HG02571 (cell line): ENCODE data around the gene PTCRA.
"Not testable (repeated sequence)": the region's sequence is repeated elsewhere in the genome, so short reads cannot be mapped to it uniquely, and the experiment has no call there.

Source experiments
- ATAC-seq: cut with Tn5 transposase; IDR thresholded peaks from one replicate; pipeline ENCODE4 v1.9.1; 2021; ENCODE audit warnings: mild to moderate bottlenecking, moderate library complexity; ENCODE audit not compliant: unreplicated experiment

PTCRA gene

DNA sequence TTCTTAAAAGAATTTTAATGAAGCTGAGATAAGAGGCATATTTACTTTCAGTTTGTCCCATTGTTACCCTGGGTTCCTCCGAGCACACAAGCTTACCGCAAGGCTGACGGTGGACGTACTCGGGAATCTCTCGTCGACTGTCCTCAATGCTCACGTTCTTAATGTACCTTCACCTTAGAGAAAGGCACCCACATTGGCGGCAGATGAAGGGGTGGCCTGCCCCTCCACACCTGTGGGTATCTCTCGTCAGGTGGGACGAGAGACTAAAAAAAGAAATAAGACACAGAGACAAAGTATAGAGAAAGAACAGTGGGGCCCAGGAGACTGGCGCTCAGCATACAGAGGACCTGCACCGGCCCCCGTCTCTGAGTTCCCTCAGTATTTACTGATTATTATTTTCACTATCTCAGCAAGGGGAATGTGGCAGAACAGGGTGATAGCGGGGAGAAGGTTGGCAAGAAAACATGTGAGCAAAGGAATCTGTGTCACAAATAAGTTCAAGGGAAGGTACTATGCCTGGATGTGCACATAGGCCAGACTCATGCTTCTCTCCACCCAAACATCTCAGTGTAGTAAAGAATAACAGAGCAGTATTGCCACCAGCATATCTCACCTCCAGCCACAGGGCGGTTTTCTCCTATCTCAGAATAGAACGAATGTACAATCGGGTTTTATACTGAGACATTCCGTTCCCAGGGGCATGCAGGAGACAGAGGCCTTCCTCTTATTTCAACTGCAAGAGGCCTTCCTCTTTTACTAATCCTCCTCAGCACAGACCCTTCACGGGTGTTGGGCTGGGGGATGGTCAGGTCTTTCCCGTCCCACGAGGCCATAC lies 13.2 kb upstream of the PTCRA start:
- ATAC-seq, result not testable (repeated sequence)

DNA sequence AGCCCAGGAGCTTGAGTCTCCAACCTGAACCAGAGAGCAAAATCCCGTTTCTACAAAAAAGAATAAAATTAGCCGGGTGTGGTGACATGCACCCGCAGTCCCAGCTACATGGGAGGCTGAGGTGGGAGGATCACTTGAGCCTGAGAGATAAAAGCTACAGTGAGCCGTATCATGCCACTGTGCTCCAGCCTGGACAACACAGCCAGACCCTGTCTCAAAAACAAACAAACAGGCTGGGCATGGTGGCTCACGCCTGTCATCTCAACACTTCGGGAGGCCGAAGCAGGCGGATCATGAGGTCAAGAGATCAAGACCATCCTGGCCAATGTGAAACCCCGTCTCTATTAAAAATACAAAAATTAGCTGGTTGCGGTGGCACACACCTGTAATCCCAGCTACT lies 11.4 kb upstream of the PTCRA start:
- ATAC-seq, result no peak

DNA sequence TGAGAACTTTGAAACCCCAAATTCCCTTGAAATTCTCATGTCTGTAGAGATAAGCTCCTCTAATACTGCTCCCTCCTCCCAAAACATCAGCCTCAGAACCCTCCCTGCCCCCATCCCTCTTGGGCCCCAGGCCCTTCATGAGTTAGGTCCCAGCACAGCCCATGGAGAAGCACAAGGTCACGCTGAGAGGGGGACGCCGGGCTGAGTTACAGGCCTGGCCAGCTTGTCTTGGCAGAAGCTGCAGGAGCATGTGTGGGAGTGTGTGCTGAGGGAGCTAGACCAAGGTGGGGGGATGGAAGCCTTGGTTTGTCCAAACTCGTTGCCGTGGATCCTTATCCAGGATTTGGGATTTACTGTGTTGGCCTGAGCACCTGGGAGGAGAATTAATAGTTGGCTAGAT lies 8.5 kb upstream of the PTCRA start:
- no peak for ATAC-seq

DNA sequence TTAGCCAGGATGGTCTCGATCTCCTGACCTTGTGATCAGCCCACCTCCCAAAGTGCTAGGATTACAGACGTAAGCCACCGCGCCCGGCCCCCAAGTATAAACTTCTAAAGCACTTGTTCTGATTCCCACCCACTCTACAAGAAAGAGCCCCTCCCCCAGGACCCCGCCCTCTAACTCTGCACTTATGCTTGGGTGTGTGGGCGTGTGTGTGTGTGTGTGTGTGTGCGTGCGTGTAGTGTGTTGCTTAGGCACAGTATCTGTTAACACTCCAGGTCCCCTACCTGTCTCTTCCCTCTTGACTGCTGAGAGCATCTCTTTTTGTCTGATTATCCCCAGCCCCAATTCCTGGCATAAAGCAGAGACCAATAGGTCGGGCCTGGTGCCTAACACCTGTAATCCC lies 6.0 kb upstream of the PTCRA start:
- ATAC-seq, result no peak

DNA sequence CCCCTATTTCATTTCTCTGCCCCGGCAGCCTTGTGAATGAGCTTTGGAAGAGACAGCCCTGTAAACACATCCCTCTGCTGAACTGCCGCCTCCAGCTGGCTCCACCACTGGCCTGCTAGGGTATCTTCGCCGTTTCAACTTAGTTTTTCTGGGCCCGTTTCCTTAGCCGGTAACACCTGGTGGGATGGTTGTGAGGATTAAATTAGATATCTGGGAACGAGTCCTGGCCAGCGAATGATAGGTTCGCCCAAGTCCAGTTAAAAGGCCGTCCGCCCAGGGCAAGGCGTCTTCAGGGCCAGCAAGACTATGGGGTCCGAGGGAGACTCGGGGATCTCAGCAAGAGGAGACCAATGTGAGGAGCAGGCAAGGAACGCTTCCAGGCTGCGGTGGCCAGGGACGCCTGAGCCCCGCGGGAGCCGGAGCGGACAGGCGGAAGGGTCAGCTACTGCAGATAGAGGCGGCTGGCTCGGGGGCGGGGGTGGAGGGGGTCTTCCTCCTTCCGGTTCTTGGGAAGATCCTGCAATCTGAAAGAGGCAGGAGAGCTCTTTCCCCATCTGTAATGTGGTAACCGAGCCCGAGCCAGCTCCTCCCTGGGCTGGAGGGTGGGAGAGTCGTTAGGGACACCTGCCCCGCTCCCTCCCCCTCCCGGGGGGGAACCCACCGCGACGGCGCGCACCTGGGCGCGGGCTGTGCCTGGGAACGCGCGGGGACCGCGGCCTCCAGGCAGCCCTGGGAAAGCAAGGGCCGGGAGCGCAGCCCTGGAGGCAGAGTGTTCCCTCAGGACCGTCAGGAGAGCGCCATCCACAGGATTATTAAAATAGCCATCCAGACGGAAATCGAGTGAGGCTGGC lies 4.5 kb upstream of the PTCRA start:
- no peak for ATAC-seq

DNA sequence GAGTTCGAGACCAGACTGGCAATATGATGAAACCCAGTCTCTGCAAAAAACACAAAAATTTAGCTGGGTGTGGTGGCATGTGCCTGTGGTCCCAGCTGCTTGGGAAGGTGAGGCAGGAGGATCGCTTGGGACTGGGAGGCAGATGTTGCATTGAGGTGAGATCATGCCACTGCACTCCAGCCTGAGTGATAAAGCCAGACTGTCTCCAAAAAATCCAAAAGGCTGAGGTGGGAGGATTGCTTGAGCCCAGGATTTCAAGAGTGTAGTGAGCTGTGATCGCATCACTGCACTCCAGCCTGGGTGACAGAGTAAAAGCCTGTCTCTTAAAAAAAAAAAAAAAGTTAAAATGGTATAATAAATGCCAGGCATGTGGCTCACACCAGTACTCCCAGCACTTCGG lies 1.3 kb upstream of the PTCRA start:
- ATAC-seq, result no peak

DNA sequence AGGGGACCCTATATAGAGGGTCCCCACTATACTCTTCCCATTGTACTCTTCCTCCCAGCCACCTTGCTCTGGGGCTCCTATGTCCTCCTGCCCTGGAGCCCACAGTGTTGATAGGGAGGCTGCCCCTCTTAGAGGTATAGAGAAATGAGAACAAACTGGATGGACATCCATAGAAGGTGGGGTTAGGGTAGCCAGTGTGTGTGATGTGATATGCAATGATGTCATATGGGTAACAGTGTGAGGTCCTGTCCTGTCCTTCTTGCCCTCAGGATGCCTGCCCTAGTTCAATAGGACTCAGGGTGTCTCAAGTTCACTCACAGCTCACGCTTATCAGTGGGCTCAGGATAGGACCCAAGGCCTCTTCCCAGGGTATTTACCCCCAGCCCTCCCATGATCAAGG lies 435 bp downstream of the PTCRA start:
- no peak for ATAC-seq

DNA sequence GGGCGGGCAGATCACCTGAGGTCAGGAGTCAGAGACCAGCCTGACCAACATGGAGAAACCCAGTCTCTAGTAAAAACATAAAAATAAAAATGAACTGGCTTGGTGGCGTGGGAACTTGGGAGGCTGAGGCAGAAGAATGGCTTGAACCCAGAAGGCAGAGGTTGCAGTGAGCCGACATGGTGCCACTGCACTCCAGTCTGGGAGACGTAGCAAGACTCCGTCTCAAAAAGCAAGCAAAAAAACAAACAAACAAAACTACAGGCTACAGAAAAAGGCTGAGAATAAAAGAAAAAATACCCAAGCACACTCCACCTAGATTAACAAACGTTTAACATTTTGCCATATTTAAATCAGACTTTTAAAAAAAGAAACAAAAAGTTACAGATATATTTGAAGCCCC lies 5.9 kb downstream of the PTCRA start:
- no peak for ATAC-seq

DNA sequence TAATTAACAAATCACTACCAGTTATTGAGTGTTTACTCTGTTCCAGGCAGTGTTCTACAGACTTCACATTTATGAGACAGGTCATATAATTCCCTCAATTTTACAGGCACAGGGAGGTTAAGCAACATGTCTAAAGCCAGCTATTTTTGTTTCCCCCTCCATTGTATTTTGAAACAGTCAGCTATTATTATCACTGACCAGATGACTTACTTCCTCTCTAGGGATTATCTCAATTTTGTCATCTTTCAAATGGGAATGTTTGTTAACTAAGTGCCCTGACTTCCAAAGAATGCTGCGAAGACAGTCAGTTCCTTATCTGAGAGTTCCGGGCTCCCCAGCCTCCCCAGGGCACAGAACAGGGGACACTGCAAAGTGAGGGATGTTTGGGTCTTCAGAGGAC lies 7.8 kb downstream of the PTCRA start:
- ATAC-seq, result no peak

DNA sequence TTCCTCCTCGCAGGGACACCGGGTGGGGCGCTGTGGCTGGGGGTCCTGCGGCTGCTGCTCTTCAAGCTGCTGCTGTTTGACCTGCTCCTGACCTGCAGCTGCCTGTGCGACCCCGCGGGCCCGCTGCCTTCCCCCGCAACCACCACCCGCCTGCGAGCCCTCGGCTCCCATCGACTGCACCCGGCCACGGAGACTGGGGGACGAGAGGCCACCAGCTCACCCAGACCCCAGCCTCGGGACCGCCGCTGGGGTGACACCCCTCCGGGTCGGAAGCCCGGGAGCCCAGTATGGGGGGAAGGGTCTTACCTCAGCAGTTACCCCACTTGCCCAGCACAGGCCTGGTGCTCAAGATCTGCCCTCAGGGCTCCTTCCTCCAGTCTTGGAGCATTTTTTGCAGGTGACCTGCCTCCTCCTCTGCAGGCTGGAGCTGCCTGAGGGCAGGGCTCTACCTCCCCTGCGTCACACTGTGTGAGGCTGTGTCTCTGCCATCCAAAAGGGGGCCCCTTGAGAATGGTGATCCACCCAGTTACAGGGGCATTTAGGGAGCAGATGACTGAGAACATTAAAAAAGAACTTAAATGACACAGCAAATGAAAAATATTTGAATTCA lies 9.5 kb downstream of the PTCRA start:
- ATAC-seq, result no peak

DNA sequence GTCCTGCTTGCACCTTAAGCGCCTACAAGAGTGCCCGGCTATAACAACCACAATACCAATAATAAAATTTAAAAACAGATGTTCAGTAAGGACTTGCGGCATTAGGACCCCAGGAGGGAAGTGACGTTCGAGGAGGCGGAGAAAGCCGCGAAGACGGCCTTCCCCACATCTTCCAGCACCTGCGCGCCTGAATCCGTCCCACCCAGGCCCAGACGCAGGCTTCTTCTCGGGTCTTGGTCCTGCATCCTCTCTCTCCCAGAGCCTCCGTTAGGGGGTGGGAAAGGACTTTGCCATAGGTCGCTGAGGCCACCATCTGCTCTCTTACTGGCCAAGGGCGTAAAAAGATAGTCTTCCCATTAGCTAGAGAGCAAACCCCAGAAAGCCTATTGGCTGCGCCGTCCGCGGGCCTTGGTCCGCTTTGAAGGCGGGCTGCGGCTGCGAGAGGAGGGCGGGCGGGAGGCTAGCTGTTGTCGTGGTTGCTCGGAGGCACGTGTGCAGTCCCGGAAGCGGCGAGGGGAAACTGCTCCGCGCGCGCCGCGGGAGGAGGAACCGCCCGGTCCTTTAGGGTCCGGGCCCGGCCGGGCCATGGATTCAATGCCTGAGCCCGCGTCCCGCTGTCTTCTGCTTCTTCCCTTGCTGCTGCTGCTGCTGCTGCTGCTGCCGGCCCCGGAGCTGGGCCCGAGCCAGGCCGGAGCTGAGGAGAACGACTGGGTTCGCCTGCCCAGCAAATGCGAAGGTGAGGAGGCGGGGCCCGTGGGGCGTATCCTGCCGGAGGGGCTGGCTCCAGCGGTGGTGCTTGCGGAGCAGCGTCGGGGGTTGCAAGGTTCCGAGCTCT lies 13.3 kb downstream of the PTCRA start, which contains the start of gene CNPY3:
Gene CNPY3 (plus strand): TSS at position 495 of the 835 bp plus-strand sequence. CDS start 91 bp downstream, at position 586.
- ATAC-seq, result peak; percentile 63

DNA sequence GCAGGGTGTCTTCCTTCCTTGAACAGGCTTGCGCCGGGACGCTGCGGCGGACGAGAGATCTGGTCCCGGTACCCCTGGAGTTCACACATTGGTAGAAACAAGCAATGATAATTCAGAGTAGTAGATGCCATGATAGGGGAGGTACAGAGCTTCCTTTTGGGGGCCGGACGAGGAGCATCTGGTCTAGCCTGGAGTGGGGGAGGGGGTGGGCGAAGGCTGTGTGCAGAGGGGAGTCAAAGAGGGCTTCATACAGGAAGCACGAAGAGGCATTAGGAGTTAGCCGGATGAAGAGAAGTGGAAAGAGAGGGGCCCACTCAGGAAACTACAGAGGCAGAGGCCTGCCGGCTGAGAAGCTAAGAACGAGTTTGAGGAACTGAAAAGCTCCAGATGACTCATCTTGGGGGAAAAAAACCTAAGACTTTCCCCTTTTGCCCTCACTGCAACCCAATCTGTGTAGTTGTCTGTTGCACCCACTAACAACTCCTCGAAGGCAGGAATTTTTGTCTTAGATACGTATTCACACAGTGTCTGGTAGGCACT lies 14.0 kb downstream of the PTCRA start:
- peak; percentile 54 for ATAC-seq

DNA sequence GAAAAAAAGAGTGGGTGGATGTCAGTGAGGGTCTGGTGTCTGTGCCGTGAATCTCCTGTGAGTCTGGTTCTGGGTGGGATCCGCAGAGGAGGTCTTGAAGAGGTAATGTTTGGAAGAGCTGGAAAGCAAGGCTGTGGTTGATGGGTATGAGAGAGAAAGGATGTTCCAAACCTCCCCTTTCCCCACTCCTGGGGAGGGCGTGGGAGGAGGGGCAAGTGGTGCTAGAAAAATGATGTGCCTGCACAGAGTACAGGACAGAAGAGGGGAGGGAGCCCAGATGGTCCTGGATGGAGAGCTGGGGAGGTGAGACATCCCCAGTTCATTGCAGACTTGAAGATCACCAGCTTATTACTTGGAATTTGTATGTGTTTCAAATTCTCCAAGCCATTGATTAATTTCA lies 16.6 kb downstream of the PTCRA start:
- no peak for ATAC-seq

DNA sequence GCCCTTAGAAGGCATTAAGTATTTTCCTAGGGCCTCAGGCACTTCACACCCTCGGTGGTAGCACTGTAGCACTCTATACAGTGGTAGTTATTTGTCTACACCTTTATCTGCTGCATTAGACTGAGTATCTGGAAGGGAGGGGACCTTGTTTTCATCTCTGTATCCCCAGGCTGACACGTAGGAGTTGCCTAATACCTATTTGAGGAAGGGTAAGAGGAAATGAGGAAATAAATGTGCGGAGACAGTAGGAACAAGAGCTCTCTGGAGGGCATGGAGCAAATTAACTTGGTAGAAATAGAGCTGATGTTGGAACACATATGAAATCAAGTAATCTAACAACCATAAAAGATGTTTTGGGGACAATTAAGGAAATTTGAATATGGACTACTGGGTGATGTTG lies 17.4 kb downstream of the PTCRA start:
- no peak for ATAC-seq

DNA sequence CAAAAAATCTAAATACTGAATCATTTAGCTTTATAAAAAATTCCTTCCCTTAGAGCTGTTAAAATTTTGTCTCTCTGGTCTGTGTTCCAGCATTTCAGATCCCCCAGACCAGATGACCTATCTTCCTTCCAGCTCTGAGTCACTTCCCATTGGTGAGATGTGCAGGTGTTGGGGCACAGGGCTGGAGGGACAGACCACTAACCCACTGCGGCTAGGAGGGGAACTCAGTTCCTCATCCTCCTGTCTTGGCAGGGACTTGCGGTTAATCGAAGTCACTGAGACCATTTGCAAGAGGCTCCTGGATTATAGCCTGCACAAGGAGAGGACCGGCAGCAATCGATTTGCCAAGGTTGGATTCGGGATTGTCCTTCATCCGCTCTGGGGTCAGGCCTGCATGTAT lies 19.5 kb downstream of the PTCRA start:
- ATAC-seq, result no peak

DNA sequence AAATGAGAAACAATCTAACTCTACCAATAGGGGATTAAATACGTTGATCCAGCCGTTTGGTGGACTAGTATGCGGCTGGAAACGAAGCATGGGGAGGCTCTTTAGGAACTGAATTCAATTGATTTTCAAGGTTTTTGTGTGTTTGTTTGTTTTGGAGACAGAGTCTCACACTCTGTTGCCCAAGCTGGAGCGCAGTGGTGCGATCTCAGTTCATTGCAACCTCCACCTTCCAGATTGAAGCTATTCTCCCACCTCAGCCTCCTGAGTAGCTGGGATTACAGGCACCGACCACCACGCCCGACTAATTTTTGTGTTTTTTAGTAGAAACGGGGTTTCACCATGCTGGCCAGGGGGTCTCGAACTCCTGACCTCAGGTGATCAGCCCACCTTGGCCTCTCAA lies 20.5 kb downstream of the PTCRA start:
- no peak for ATAC-seq

DNA sequence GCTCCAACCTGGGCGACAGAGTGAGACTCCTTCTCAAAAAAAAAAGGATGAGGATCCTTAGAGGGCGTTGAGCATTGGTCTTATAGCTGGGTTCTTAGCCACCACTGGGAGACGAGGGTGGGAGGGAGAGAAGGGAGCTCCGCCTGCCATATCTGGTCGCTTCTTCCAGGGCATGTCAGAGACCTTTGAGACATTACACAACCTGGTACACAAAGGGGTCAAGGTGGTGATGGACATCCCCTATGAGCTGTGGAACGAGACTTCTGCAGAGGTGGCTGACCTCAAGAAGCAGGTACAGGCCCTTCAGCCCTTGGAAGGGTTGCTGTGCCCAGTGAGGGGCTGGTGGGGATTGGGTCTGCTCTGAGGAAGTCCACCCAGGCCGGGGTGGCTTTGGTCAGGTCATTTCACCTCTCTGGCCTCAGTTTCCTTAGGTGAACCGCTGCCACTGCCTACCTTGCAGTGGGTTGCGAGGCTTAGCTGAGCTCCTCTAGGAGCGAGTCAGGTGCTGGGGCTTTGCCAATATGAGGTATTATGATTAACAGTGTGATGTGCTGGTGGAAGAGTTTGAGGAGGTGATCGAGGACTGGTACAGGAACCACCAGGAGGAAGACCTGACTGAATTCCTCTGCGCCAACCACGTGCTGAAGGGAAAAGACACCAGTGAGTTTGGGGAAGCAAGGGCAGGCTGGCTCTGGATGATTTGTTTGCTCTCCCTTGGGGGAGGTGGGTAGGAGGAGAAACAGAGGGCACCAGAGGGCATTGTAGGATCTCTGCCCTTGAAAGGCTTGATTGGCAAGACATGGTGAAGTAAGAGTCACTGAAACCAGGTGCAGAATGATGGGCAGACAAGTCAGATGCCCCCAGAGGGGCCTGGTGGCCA lies 21.9 kb downstream of the PTCRA start:
- no peak for ATAC-seq

DNA sequence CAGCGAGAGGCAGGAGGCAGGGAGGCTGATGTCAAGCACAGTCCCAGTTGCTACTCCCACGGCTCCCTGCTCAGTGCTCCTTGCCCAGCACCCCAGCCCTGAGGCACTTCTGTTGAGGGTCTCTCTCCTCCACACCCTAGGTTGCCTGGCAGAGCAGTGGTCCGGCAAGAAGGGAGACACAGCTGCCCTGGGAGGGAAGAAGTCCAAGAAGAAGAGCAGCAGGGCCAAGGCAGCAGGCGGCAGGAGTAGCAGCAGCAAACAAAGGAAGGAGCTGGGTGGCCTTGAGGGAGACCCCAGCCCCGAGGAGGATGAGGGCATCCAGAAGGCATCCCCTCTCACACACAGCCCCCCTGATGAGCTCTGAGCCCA lies 22.6 kb downstream of the PTCRA start:
- no peak for ATAC-seq

DNA sequence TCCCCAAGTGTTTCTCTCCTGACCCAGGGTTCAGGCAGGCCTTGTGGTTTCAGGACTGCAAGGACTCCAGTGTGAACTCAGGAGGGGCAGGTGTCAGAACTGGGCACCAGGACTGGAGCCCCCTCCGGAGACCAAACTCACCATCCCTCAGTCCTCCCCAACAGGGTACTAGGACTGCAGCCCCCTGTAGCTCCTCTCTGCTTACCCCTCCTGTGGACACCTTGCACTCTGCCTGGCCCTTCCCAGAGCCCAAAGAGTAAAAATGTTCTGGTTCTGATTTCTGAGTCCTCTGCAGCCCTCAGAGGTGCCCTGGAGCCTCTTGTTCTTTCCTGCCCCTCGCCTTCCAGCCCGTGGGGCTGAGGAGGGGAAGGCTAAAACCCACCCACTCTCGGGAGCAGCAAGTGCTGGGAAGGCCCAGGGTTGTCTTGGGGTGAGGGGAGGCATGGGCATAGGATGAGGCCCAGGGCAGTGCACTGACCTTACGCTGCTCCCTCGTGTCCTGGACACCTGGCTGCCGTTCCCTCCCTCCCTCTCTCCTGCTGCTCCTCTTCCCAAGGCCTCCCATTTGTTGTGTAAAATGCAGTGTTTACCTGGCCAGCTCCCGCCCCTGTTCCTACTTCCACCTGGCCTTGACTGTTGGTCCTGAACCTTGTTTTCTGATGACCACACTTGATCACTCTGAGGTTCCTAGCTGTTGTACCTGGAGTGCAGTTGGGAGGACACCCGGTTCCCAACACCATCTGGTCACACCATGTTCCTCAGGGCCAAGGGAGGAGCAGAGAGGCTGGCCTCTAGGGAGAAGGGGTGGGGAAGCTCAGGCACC lies 23.3 kb downstream of the PTCRA start:
- no peak for ATAC-seq
